GM18951 (cell line): ENCODE data around the gene FOXP1.

ENCODE experiments used
- POLR2A ChIP-seq: IDR thresholded peaks from 4 replicates; pipeline ENCODE4 v1.6.1; 2011; ENCODE audit warnings: mild to moderate bottlenecking; ENCODE audit not compliant: insufficient read length, insufficient read depth; ENCODE audit errors: extremely low read depth
- in situ Hi-C: fragments of 300-500 bp; cut with MboI; formaldehyde crosslinking; loops from one replicate; pipeline ENCODE4 v1.12.0; 2022; ENCODE audit warnings: low sequenced_read_pairs, mixed read lengths, inconsistent platforms; ENCODE audit not compliant: unreplicated experiment

FOXP1 gene

GRCh38 chr3:71135373-71136088, 448.0 kb downstream of the FOXP1 start:
- TF ChIP-seq POLR2A: no peak
- in situ Hi-C loops: no loop called here

- TF ChIP-seq POLR2A: no peak
Observed at GRCh38 chr3:71134521-71134920, 449.0 kb downstream of the FOXP1 start.

GRCh38 chr3:71133865-71134264, 449.7 kb downstream of the FOXP1 start:
- in situ Hi-C loops: no loop called here
- TF ChIP-seq POLR2A: no peak

More at GRCh38 chr3:71134521-71134920, 449.0 kb downstream of the FOXP1 start:
- in situ Hi-C loops: no loop called here

- TF ChIP-seq POLR2A: no peak
- in situ Hi-C loops: no loop called here
Observed at GRCh38 chr3:71132995-71133730, 450.4 kb downstream of the FOXP1 start.

GRCh38 chr3:71131375-71132314, 451.9 kb downstream of the FOXP1 start:
- in situ Hi-C loops: no loop called here

GRCh38 chr3:71130471-71131374, 452.8 kb downstream of the FOXP1 start:
- in situ Hi-C loops: no loop called here
- TF ChIP-seq POLR2A: no peak

More at GRCh38 chr3:71131375-71132314, 451.9 kb downstream of the FOXP1 start:
- no peak for TF ChIP-seq POLR2A

GRCh38 chr3:71129611-71130431, 453.7 kb downstream of the FOXP1 start:
- in situ Hi-C loops: no loop called here
- TF ChIP-seq POLR2A: no peak

GRCh38 chr3:71128961-71129360, 454.6 kb downstream of the FOXP1 start:
- in situ Hi-C loops: no loop called here
- no peak for TF ChIP-seq POLR2A

- in situ Hi-C loops: no loop called here
- no peak for TF ChIP-seq POLR2A
Observed at GRCh38 chr3:71127844-71128243, 455.7 kb downstream of the FOXP1 start.

- no peak for TF ChIP-seq POLR2A
- in situ Hi-C loops: no loop called here
Observed at GRCh38 chr3:71127052-71127831, 456.3 kb downstream of the FOXP1 start.

- in situ Hi-C loops: no loop called here
- no peak for TF ChIP-seq POLR2A
Observed at GRCh38 chr3:71125738-71126137, 457.8 kb downstream of the FOXP1 start.
